ENCODE measurements around the gene MAST3.

- no peak for TF ChIP-seq CTCF (IDR thresholded peaks at IDR 0.05; ENCODE audit: low read depth, low read length)
- no peak for TF ChIP-seq POLR2A (IDR thresholded peaks at IDR 0.05; ENCODE audit: extremely low read depth, insufficient read length)
Measured at GRCh38 chr19:18097993-18098890, 664 bp downstream of the MAST3 start.

Data from NB4 (cell line).